Osteocyte (in vitro differentiated cells): Measurements from ENCODE around the gene PSMC3. TPM values are rescaled to one million over a fixed set of nuclear protein-coding genes. Genes with fewer than 3 reads are reported as not detected.

Experiments used
- DNase-seq: peaks from one replicate; pipeline ENCODE4 v3.0.0; 2021; ENCODE audit warnings: mixed read lengths; ENCODE audit not compliant: unreplicated experiment; ENCODE audit errors: extremely low spot score
- H3K27ac Mint-ChIP-seq: one replicate; pipeline ENCODE4 v1.8.0; 2021; ENCODE audit warnings: mild to moderate bottlenecking, mixed read lengths; ENCODE audit not compliant: unreplicated experiment
- H3K27me3 Mint-ChIP-seq: one replicate; pipeline ENCODE4 v1.8.0; 2021; ENCODE audit warnings: mixed read lengths; ENCODE audit not compliant: unreplicated experiment
- H3K36me3 Mint-ChIP-seq: one replicate; pipeline ENCODE4 v1.8.0; 2021; ENCODE audit warnings: mixed read lengths; ENCODE audit not compliant: unreplicated experiment
- H3K4me1 Mint-ChIP-seq: one replicate; pipeline ENCODE4 v1.8.0; 2021; ENCODE audit warnings: mixed read lengths; ENCODE audit not compliant: unreplicated experiment
- H3K4me3 Mint-ChIP-seq: one replicate; pipeline ENCODE4 v1.8.0; 2021; ENCODE audit warnings: mild to moderate bottlenecking, moderate library complexity, mixed read lengths; ENCODE audit not compliant: unreplicated experiment
- H3K9me3 Mint-ChIP-seq: one replicate; pipeline ENCODE4 v1.8.0; 2021; ENCODE audit warnings: mixed read lengths; ENCODE audit not compliant: unreplicated experiment
- CTCF ChIP-seq: fragments of 200-600 bp; sonication (generic); IDR thresholded peaks from 2 replicates; pipeline ENCODE4 v1.5.0; 2021; ENCODE audit warnings: antibody characterized with exemption, mild to moderate bottlenecking, moderate library complexity
- total RNA-seq: library from RNA; stranded (reverse); gene quantifications from 2 replicates; pipeline ENCODE4 v1.2.1, GENCODE V29; 2021

PSMC3 gene
- total RNA-seq, 1 donor from 2014 or later, result 123 TPM

GRCh38 chr11:47393163-47394049, 32.8 kb downstream of the PSMC3 start:
- no peak for TF ChIP-seq CTCF
- Mint-ChIP-seq H3K27me3 (no peaks in the 10 kb centered on the region), H3K36me3 (no peaks in the 10 kb centered on the region), H3K4me1 (peaks cover 2% of the 10 kb centered on the region), H3K27ac (no peak overlapping the region), H3K9me3 (no peaks in the 10 kb centered on the region), H3K4me3 (no peak overlapping the region)
- no peak for DNase-seq

GRCh38 chr11:47392546-47393162, 33.6 kb downstream of the PSMC3 start:
- H3K27me3 Mint-ChIP-seq, result no peaks in the 10 kb centered on the region
- H3K4me3 Mint-ChIP-seq, result no peak overlapping the region
- H3K4me1 Mint-ChIP-seq, result peaks cover 2% of the 10 kb centered on the region
- TF ChIP-seq CTCF, result no peak
- H3K27ac Mint-ChIP-seq, result no peak overlapping the region
- no peaks in the 10 kb centered on the region for H3K9me3 Mint-ChIP-seq
- no peaks in the 10 kb centered on the region for H3K36me3 Mint-ChIP-seq
- no peak for DNase-seq

GRCh38 chr11:47391711-47392432, 34.4 kb downstream of the PSMC3 start:
- no peak for TF ChIP-seq CTCF
- Mint-ChIP-seq H3K27ac (no peak overlapping the region), H3K9me3 (no peaks in the 10 kb centered on the region), H3K36me3 (no peaks in the 10 kb centered on the region), H3K27me3 (no peaks in the 10 kb centered on the region), H3K4me3 (no peak overlapping the region), H3K4me1 (peaks cover 2% of the 10 kb centered on the region)
- no peak for DNase-seq

GRCh38 chr11:47391077-47391583, 35.1 kb downstream of the PSMC3 start:
- no peaks in the 10 kb centered on the region for H3K9me3 Mint-ChIP-seq
- no peak for DNase-seq
- TF ChIP-seq CTCF, result no peak
- H3K4me1 Mint-ChIP-seq, result peaks cover 2% of the 10 kb centered on the region
- H3K36me3 Mint-ChIP-seq, result no peaks in the 10 kb centered on the region
- no peaks in the 10 kb centered on the region for H3K27me3 Mint-ChIP-seq
- no peak overlapping the region for H3K27ac Mint-ChIP-seq
- no peak overlapping the region for H3K4me3 Mint-ChIP-seq

- no peaks in the 10 kb centered on the region for H3K36me3 Mint-ChIP-seq
- H3K4me3 Mint-ChIP-seq, result no peak overlapping the region
- H3K9me3 Mint-ChIP-seq, result no peaks in the 10 kb centered on the region
- TF ChIP-seq CTCF, result no peak
- no peak for DNase-seq
- peaks cover 2% of the 10 kb centered on the region for H3K4me1 Mint-ChIP-seq
- no peak overlapping the region for H3K27ac Mint-ChIP-seq
- H3K27me3 Mint-ChIP-seq, result no peaks in the 10 kb centered on the region
Observed at GRCh38 chr11:47390422-47390760, 35.8 kb downstream of the PSMC3 start.
